Mononuclear cell (primary cell): ENCODE measurements around the gene PRKCQ. TPM values are rescaled to one million over a fixed set of nuclear protein-coding genes. Genes with fewer than 3 reads are reported as not detected.

Experiments
- H3K27me3 ChIP-seq: 2 replicates; pipeline ENCODE4 v1.6.0; 2011; ENCODE audit warnings: low read length, control low read depth; ENCODE audit not compliant: insufficient read depth
- H3K4me1 ChIP-seq: 2 replicates; pipeline ENCODE4 v1.5.1; 2011; ENCODE audit warnings: mild to moderate bottlenecking, low read length, control low read depth; ENCODE audit not compliant: insufficient read depth
- H3K4me3 ChIP-seq: 2 replicates; pipeline ENCODE4 v1.5.1; 2011; ENCODE audit warnings: mild to moderate bottlenecking, low read length, moderate library complexity
- H3K9me3 ChIP-seq: 2 replicates; pipeline ENCODE4 v1.5.1; 2011; ENCODE audit warnings: low read depth, mild to moderate bottlenecking, control low read depth, low read length
- total RNA-seq: library from RNA; depleted of rRNA; stranded (reverse); fragments of >200 nt; gene quantifications from one replicate; pipeline ENCODE4 v1.2.3, GENCODE V29; 2012

The PRKCQ gene
- total RNA-seq, 1 donor, result 43.2 TPM

DNA sequence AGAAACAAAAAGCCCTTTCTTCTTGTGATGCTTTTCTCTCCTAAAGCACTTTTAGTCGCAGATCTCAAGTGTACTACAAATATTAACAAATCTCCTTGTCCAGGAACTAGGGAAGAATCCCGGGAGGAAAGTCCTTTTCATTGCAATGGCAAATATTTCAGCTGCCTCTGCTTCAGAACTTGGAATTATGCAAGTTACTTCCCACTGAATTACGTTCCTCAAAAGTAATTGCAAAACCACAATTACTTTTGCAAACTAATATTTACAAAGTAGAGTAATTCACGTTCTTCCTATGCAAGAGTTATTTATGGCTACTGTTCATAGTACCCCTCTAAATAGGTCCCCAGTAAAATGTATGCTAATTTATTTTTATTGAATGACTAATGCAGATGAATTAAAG is 14.5 kb downstream of the PRKCQ start:
- Histone ChIP-seq H3K27me3 (no peaks in the 10 kb centered on the region), H3K4me3 (no peak overlapping the region), H3K4me1 (peaks cover 70% of the 10 kb centered on the region), H3K9me3 (no peaks in the 10 kb centered on the region)

DNA sequence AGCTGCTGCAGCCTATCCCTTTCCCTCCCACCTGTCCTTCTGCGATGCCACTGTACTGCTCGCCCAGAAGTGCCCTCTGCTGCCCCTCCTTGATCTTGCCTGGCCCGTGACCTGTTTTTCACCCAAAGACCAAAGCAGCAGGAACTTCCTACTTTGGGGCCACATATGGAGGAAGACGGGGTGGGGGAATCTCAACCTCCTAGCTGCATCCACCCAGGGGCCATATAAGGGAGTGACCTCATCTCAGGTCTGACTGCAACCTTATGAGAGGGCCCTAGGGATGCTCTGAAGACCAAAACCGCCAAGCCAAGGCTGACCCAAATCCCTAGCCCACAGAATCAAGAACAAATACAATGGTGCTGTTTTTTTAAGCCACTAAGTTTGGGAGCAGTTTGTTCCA is 15.7 kb downstream of the PRKCQ start:
- Histone ChIP-seq H3K4me1 (peaks cover 66% of the 10 kb centered on the region), H3K27me3 (no peaks in the 10 kb centered on the region), H3K4me3 (no peak overlapping the region), H3K9me3 (no peaks in the 10 kb centered on the region)

- no peaks in the 10 kb centered on the region for H3K27me3 ChIP-seq
- H3K9me3 ChIP-seq, result no peaks in the 10 kb centered on the region
- H3K4me3 ChIP-seq, result no peak overlapping the region
- H3K4me1 ChIP-seq, result peaks cover 72% of the 10 kb centered on the region
Observed at GRCh38 chr10:6563731-6564130, 16.3 kb downstream of the PRKCQ start.

- Histone ChIP-seq H3K4me3 (no peak overlapping the region), H3K4me1 (peaks cover 75% of the 10 kb centered on the region), H3K27me3 (no peaks in the 10 kb centered on the region), H3K9me3 (no peaks in the 10 kb centered on the region)
Observed at GRCh38 chr10:6563075-6563474, 17.0 kb downstream of the PRKCQ start.

DNA sequence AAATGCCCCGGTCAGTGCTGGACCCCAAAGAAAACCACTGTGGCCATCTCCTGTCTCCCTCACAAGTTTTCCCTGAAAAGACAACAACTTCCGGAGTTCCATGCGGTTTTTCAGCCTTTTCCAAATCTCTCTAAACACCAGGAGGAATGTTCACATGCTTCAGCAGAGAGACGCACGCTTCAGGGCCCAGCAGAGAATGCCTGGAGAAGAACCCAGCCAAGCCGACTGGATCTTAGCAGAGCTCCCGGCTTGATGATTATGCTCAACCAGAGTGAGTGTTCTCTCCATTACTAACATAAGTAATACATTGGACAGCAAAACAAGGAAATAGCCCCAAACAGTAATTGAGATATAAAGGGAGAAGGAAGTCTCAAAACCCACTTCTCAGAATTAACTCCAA is 17.9 kb downstream of the PRKCQ start:
- Histone ChIP-seq H3K4me3 (no peak overlapping the region), H3K4me1 (peaks cover 81% of the 10 kb centered on the region), H3K9me3 (no peaks in the 10 kb centered on the region)

DNA sequence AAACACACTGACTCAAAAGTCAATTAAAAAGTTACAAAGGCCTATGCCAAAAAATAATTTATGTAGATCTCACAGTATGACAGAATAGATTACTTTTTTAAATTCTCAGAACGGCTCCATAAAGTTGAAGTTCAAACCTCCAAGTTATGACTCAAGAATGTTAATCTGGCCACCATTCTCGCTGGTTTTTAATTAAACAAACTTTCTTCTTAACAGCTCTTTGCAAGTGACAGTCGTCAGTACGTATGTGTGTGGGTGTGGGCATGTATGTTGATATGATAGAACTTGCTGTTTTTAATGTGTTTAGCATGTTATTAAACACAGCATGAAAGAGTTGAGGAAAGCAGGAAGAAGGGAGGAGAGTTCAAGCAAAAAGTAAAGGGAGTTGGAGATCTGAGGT is 18.5 kb downstream of the PRKCQ start:
- Histone ChIP-seq H3K4me3 (no peak overlapping the region), H3K27me3 (no peaks in the 10 kb centered on the region), H3K9me3 (no peaks in the 10 kb centered on the region), H3K4me1 (peaks cover 83% of the 10 kb centered on the region)

More for the DNA sequence above, 17.9 kb downstream of the PRKCQ start:
- no peaks in the 10 kb centered on the region for H3K27me3 ChIP-seq

GRCh38 chr10:6558759-6559461 is 21.2 kb downstream of the PRKCQ start:
- H3K4me3 ChIP-seq, result no peak overlapping the region
- H3K9me3 ChIP-seq, result no peaks in the 10 kb centered on the region
- H3K27me3 ChIP-seq, result no peaks in the 10 kb centered on the region
- peaks cover 70% of the 10 kb centered on the region for H3K4me1 ChIP-seq

DNA sequence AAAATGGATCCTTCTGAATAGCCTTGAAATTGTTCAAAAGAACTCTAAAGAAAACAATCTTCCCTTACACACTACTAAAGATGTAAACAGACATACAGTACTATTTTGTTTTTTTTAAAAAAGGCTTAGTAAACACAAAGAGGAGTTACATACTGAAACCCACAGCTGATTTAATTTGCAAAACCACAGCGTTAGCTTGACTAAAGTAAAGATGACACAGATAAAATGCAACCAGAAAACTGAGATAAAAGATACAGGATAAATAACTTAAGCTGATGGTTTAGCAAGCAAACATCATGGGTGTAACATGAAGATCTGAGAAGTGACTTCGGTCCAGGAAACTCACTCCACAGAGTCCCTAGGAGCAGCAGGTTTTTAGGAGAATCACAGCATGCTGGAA is 21.8 kb downstream of the PRKCQ start:
- H3K4me3 ChIP-seq, result no peak overlapping the region
- H3K9me3 ChIP-seq, result no peaks in the 10 kb centered on the region
- no peaks in the 10 kb centered on the region for H3K27me3 ChIP-seq
- H3K4me1 ChIP-seq, result peaks cover 64% of the 10 kb centered on the region

DNA sequence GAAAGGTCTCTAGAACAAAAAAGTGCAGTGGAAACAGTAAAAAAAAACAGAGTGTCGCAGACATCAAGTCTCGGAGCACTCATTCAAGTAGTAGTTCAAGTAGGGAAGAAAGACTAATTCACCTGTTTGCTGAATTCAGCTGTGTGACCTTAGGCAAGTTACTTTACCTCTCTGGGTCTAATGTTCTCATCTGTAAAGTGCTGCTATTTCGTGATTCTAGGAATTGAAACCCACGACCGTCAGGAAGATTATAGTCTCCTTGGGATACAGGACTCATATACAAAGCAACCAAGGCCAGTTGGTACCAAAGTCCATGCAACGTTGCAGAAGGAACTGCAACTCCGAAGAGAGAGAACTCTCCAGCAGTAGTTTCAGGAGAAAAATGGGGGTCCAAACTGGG is 26.1 kb downstream of the PRKCQ start:
- no peaks in the 10 kb centered on the region for H3K9me3 ChIP-seq
- H3K4me1 ChIP-seq, result peaks cover 37% of the 10 kb centered on the region
- no peak overlapping the region for H3K4me3 ChIP-seq
- no peaks in the 10 kb centered on the region for H3K27me3 ChIP-seq

DNA sequence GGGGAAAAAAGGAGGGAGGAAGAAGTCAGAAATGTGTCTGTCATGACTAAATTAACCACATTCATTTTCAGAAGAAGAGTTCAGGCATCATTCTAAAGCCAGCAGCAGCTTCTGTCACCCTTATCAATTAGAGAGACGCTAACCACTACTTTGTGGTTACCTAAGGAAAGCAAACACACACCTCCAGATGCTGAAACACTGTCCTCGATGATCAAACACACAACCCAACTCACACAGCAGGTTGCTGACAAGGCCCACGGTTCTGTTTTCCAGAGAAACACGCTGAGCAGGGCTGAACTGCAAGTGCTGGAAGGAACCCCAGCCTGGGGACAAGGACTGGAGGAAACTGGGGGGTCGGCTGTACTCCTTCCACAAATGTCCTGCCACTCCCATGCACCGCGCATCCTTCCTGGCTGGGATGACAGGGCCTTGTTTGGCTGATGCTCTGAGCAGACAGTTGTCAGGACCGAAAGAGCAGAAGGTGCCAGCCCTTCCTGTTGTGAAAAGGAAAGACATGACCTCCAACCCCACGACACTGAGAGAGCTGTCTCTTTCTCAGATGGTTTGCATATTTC is 36.6 kb downstream of the PRKCQ start:
- H3K4me3 ChIP-seq, result peak overlapping the region; percentile 28
- peaks cover 60% of the 10 kb centered on the region for H3K4me1 ChIP-seq
- H3K9me3 ChIP-seq, result no peaks in the 10 kb centered on the region
- H3K27me3 ChIP-seq, result no peaks in the 10 kb centered on the region

GRCh38 chr10:6542999-6543430 is 37.1 kb downstream of the PRKCQ start:
- no peaks in the 10 kb centered on the region for H3K27me3 ChIP-seq
- peak overlapping the region; percentile 28 for H3K4me3 ChIP-seq
- no peaks in the 10 kb centered on the region for H3K9me3 ChIP-seq
- peaks cover 65% of the 10 kb centered on the region for H3K4me1 ChIP-seq

GRCh38 chr10:6539833-6540232 is 40.2 kb downstream of the PRKCQ start:
- Histone ChIP-seq H3K4me1 (peaks cover 61% of the 10 kb centered on the region), H3K27me3 (no peaks in the 10 kb centered on the region), H3K4me3 (no peak overlapping the region), H3K9me3 (no peaks in the 10 kb centered on the region)

DNA sequence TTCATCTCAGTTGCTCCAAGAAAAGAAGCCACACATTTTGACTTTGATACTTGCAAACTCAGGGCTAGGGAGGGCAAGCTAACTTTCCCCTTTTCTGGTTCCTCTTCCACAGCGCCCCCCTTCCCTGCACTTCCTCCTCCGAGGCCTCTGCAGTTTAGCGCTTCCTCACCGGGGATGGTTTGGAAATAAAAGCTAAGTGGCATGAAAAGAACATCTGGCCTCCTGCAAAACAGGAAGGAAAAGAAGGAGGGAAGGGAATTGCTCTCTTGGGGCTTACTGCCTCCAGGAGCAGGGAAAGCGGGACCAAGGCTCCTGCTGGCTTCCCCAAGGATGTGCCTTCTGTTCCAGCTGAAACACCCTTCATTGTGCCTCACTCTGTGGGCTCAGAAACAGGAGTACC is 42.3 kb downstream of the PRKCQ start:
- no peaks in the 10 kb centered on the region for H3K27me3 ChIP-seq
- H3K9me3 ChIP-seq, result no peaks in the 10 kb centered on the region
- H3K4me3 ChIP-seq, result no peak overlapping the region
- peaks cover 41% of the 10 kb centered on the region for H3K4me1 ChIP-seq

DNA sequence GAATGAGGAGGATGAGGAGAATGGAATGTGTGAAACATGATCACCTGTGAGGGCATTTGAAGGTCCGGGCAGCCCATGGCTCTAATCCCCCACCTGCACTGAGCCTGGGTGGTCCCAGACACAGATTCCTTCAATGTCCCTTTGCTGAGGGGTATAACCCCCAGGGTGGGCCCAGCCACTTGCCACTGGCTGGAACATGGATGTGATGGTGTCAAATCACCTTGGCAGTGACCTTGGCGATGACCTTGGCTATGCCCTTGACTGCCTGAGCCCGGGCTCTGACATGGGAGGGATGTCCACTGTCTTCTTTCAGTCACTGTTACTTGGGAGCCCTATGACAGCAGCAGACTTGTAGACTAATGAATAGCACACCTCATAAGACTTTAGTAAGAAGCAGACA is 44.0 kb downstream of the PRKCQ start:
- Histone ChIP-seq H3K4me1 (peaks cover 40% of the 10 kb centered on the region), H3K4me3 (no peak overlapping the region), H3K27me3 (no peaks in the 10 kb centered on the region), H3K9me3 (no peaks in the 10 kb centered on the region)

DNA sequence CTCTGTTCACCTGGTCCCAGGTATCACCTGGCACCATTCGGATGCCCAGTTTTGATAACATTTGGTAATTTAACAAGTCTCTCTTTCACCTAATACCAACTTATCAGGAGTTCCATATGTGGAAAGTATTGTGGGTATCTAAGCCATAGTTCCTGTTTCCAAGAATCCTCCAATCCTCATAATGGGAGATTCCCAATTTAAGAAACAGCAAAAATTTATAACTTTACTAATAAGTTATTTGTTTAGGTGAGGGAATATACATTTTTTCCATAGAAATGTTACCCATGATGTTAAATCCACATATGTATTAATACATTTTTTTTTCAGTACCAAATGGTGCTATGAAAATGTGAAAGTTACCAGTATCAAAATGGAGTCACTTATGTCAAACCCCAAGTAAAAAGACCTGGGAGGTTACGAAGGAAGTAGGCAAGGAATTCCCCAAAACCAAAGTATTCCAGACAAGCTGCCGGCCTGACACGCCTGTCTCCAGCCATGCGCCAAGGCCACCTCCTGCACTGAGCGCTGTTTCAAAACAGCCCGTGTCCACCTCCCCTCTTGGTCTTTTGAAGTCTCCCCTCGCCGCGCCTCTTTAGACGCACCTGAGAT is 44.8 kb downstream of the PRKCQ start:
- H3K4me1 ChIP-seq, result peaks cover 44% of the 10 kb centered on the region
- no peaks in the 10 kb centered on the region for H3K9me3 ChIP-seq
- H3K4me3 ChIP-seq, result no peak overlapping the region
- H3K27me3 ChIP-seq, result no peaks in the 10 kb centered on the region

GRCh38 chr10:6532321-6532720 is 47.8 kb downstream of the PRKCQ start:
- no peaks in the 10 kb centered on the region for H3K27me3 ChIP-seq
- H3K4me1 ChIP-seq, result peaks cover 51% of the 10 kb centered on the region
- H3K4me3 ChIP-seq, result no peak overlapping the region
- no peaks in the 10 kb centered on the region for H3K9me3 ChIP-seq
